Activated B cell treated with CpG ODN at 0.5 μM for 24 hours (primary cell): ENCODE data around the gene ARHGAP32. TPM values are rescaled to one million over a fixed set of nuclear protein-coding genes. Genes with fewer than 3 reads are reported as not detected.
"Not testable (repeated sequence)": the region's sequence is repeated elsewhere in the genome, so short reads cannot be mapped to it uniquely, and the experiment has no call there.

ENCODE experiments used
- ATAC-seq: fragments of 200-7000 bp; cut with Tn5 transposase; one replicate; pipeline ENCODE4 v1.10.0; 2021; ENCODE audit warnings: low read depth, mild to moderate bottlenecking, moderate library complexity
- CTCF ChIA-PET: fragments of 350-600 bp; sonication (Branson Sonifier 250); formaldehyde crosslinking; loops from one replicate; lab custom pipeline; 2021; ENCODE audit warnings: antibody characterized with exemption; lab: Charles Lee
- POLR2A ChIA-PET: fragments of 350-600 bp; sonication (Branson Sonifier 250); formaldehyde crosslinking; loops from one replicate; lab custom pipeline; 2021; ENCODE audit warnings: antibody characterized with exemption; lab: Charles Lee
- DNase-seq: peaks from one replicate; pipeline ENCODE4 v3.0.0; 2022
- H3K27ac Mint-ChIP-seq: one replicate; pipeline ENCODE4 v1.8.0; 2020; ENCODE audit warnings: mixed read lengths
- H3K27me3 Mint-ChIP-seq: one replicate; pipeline ENCODE4 v1.8.0; 2021; ENCODE audit warnings: mixed read lengths
- H3K36me3 Mint-ChIP-seq: one replicate; pipeline ENCODE4 v1.8.0; 2021; ENCODE audit warnings: low read depth, mixed read lengths
- H3K4me1 Mint-ChIP-seq: one replicate; pipeline ENCODE4 v1.8.0; 2021; ENCODE audit warnings: mixed read lengths
- H3K4me3 Mint-ChIP-seq: one replicate; pipeline ENCODE4 v1.8.0; 2020; ENCODE audit warnings: mild to moderate bottlenecking, mixed read lengths
- H3K9me3 Mint-ChIP-seq: one replicate; pipeline ENCODE4 v1.8.0; 2020; ENCODE audit warnings: mixed read lengths
- CTCF ChIP-seq: fragments of 200-600 bp; IDR thresholded peaks from one replicate; pipeline ENCODE4 v1.8.0; 2022; ENCODE audit warnings: antibody characterized with exemption, mild to moderate bottlenecking
- intact Hi-C: fragments of 100-400 bp; cut with micrococcal nuclease; formaldehyde crosslinking; loops from one replicate; pipeline ENCODE4 v1.15.1; 2024
- total RNA-seq: library from RNA; stranded (reverse); gene quantifications from 2 replicates; pipeline ENCODE4 v1.2.3, GENCODE V29; 2022

The ARHGAP32 gene
- total RNA-seq, 1 donor from 2014 or later = 6.0 TPM

GRCh38 chr11:129143335-129143734 is 48.8 kb downstream of the ARHGAP32 start:
- no peaks in the 10 kb centered on the region for H3K27me3 Mint-ChIP-seq
- POLR2A ChIA-PET = no interaction called here

GRCh38 chr11:129141748-129142523 is 50.2 kb downstream of the ARHGAP32 start:
- DNase-seq (no peak), ATAC-seq (no peak)
- Mint-ChIP-seq H3K9me3 (no peaks in the 10 kb centered on the region), H3K4me3 (no peak overlapping the region), H3K27ac (no peak overlapping the region), H3K4me1 (no peaks in the 10 kb centered on the region), H3K27me3 (no peaks in the 10 kb centered on the region), H3K36me3 (no peaks in the 10 kb centered on the region)
- TF ChIP-seq CTCF = no peak
- CTCF ChIA-PET = no interaction called here
- POLR2A ChIA-PET = no interaction called here
- intact Hi-C loops = no loop called here

More at GRCh38 chr11:129143335-129143734, 48.8 kb downstream of the ARHGAP32 start:
- H3K36me3 Mint-ChIP-seq = no peaks in the 10 kb centered on the region
- H3K4me3 Mint-ChIP-seq = no peak overlapping the region
- H3K27ac Mint-ChIP-seq = no peak overlapping the region
- no peak for DNase-seq
- no peaks in the 10 kb centered on the region for H3K4me1 Mint-ChIP-seq
- TF ChIP-seq CTCF = no peak
- intact Hi-C loops = no loop called here
- H3K9me3 Mint-ChIP-seq = no peaks in the 10 kb centered on the region
- CTCF ChIA-PET = no interaction called here
- no peak for ATAC-seq

- Mint-ChIP-seq H3K9me3 (no peaks in the 10 kb centered on the region), H3K36me3 (no peaks in the 10 kb centered on the region), H3K27ac (no peak overlapping the region), H3K27me3 (no peaks in the 10 kb centered on the region), H3K4me1 (peaks cover 5% of the 10 kb centered on the region), H3K4me3 (no peak overlapping the region)
- TF ChIP-seq CTCF = no peak
- CTCF ChIA-PET = no interaction called here
- DNase-seq (no peak), ATAC-seq (no peak)
- intact Hi-C loops = no loop called here
- POLR2A ChIA-PET = no interaction called here
Observed at GRCh38 chr11:129131316-129131715, 60.8 kb downstream of the ARHGAP32 start.

- H3K4me3 Mint-ChIP-seq, CTCF ChIA-PET, H3K27ac Mint-ChIP-seq, POLR2A ChIA-PET, H3K9me3 Mint-ChIP-seq, H3K36me3 Mint-ChIP-seq, DNase-seq, intact Hi-C loops, H3K4me1 Mint-ChIP-seq, H3K27me3 Mint-ChIP-seq, ATAC-seq: not testable (repeated sequence)
Observed at GRCh38 chr11:129128881-129129620, 63.1 kb downstream of the ARHGAP32 start.

GRCh38 chr11:129119036-129119435 is 73.1 kb downstream of the ARHGAP32 start:
- Mint-ChIP-seq H3K4me1 (no peaks in the 10 kb centered on the region), H3K9me3 (no peaks in the 10 kb centered on the region), H3K27me3 (no peaks in the 10 kb centered on the region), H3K27ac (no peak overlapping the region), H3K4me3 (no peak overlapping the region), H3K36me3 (no peaks in the 10 kb centered on the region)
- ATAC-seq (no peak), DNase-seq (no peak)
- intact Hi-C loops = loop anchor here (5.0 kb wide), 1 partner anchor 1013 kb away; no protein-coding TSS in a partner anchor
- no peak for TF ChIP-seq CTCF
- ChIA-PET CTCF (interaction anchor here (1.0 to 2.7 kb wide), 3 partner anchors 213 to 1090 kb away, joined by 3 to 48 read pairs (median 4); no protein-coding TSS in a partner anchor), POLR2A (no interaction called here)
